Measurements from ENCODE around the gene ZG16.

DNA sequence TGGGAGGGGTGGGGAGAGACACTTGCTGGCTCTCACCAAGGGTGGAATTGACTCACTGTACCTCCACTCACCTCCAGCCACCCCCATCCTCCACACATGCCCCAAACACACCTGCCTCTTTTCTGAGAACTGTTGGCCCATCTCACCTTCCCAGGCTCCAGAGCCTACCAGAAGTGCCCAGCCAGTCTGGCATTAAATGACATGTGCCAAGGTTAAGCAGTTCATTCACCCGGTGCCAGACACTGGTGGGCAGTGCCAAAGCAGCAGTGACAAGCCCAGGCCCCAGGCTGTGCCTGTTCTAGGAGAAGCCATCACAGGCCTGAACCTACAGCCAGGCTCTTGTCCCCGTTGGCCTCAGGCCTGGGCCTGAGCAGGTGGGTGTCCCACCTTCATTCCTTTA, 53.4 kb downstream of the ZG16 start:
- TF ChIP-seq EP300 (IDR thresholded peaks at IDR 0.05; ENCODE audit: borderline replicate concordance) (no peak), RAD21 (IDR thresholded peaks at IDR 0.05; ENCODE audit: low read depth) (no peak), NFIC (IDR thresholded peaks at IDR 0.05) (no peak), CREB1 (IDR thresholded peaks at IDR 0.05; ENCODE audit: low read depth) (no peak), TAF1 (IDR thresholded peaks at IDR 0.05; ENCODE audit: low read depth) (no peak), ZBTB7A (IDR thresholded peaks at IDR 0.05; ENCODE audit: low read depth) (no peak)
- TF ChIP-seq, protein P1, sequence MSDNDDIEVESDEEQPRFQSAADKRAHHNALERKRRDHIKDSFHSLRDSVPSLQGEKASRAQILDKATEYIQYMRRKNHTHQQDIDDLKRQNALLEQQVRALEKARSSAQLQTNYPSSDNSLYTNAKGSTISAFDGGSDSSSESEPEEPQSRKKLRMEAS (IDR thresholded peaks at IDR 0.05), result no peak
- TF ChIP-seq, protein P2, sequence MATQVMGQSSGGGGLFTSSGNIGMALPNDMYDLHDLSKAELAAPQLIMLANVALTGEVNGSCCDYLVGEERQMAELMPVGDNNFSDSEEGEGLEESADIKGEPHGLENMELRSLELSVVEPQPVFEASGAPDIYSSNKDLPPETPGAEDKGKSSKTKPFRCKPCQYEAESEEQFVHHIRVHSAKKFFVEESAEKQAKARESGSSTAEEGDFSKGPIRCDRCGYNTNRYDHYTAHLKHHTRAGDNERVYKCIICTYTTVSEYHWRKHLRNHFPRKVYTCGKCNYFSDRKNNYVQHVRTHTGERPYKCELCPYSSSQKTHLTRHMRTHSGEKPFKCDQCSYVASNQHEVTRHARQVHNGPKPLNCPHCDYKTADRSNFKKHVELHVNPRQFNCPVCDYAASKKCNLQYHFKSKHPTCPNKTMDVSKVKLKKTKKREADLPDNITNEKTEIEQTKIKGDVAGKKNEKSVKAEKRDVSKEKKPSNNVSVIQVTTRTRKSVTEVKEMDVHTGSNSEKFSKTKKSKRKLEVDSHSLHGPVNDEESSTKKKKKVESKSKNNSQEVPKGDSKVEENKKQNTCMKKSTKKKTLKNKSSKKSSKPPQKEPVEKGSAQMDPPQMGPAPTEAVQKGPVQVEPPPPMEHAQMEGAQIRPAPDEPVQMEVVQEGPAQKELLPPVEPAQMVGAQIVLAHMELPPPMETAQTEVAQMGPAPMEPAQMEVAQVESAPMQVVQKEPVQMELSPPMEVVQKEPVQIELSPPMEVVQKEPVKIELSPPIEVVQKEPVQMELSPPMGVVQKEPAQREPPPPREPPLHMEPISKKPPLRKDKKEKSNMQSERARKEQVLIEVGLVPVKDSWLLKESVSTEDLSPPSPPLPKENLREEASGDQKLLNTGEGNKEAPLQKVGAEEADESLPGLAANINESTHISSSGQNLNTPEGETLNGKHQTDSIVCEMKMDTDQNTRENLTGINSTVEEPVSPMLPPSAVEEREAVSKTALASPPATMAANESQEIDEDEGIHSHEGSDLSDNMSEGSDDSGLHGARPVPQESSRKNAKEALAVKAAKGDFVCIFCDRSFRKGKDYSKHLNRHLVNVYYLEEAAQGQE (IDR thresholded peaks at IDR 0.05; ENCODE audit: low read depth), result no peak
- TF ChIP-seq, protein P3, sequence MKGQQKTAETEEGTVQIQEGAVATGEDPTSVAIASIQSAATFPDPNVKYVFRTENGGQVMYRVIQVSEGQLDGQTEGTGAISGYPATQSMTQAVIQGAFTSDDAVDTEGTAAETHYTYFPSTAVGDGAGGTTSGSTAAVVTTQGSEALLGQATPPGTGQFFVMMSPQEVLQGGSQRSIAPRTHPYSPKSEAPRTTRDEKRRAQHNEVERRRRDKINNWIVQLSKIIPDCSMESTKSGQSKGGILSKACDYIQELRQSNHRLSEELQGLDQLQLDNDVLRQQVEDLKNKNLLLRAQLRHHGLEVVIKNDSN (IDR thresholded peaks at IDR 0.05), result no peak
